HL-60 (cell line): ENCODE data around the gene KMT5C.

ENCODE experiments used
- GABPA ChIP-seq: IDR thresholded peaks from 2 replicates; pipeline ENCODE4 v1.6.1; 2012; ENCODE audit warnings: low read depth
- POLR2AphosphoS5 ChIP-seq: IDR thresholded peaks from 2 replicates; pipeline ENCODE4 v1.6.1; 2012; ENCODE audit warnings: low read depth
- SPI1 ChIP-seq: IDR thresholded peaks from 2 replicates; pipeline ENCODE4 v1.6.1; 2012; ENCODE audit warnings: low read depth, mild to moderate bottlenecking, borderline replicate concordance
- TF ChIP-seq, protein P1 (sequence below): IDR thresholded peaks from 2 replicates; pipeline ENCODE4 v1.6.1; 2012; ENCODE audit warnings: low read depth; ENCODE audit not compliant: insufficient replicate concordance
- TF ChIP-seq, protein P2 (sequence below): IDR thresholded peaks from one replicate; pipeline ENCODE4 v1.5.1; 2011; ENCODE audit warnings: low read length, control low read depth, inconsistent platforms; ENCODE audit not compliant: insufficient read depth

DNA sequence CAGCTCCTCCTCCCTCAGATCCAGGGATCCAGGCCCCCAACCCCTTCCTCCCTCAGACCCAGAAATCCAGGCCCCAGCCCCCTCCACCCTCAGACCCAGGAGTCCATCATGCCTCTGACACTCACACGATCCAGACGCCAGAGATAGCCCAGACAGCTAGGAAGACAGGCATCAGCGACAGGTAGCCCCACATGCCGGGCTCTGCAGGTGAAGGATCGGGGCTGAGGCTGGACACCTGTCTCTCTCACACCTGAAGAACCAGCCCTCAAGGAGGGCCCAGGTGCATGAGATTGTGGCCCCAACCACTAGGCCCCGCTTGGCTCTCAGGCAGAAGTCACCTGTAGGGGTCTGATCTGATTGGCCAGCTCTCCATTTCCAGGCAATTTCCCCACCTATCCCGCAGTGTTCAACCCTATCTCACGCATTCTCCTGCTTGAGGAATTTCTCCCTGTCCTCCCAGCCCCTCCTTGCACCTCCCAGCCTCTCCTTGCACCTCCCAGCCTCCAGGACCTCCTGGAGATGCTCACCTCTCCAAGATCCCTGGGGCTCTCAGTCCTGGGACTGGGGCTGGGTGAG, 18.7 kb upstream of the KMT5C start:
- TF ChIP-seq, protein P1, sequence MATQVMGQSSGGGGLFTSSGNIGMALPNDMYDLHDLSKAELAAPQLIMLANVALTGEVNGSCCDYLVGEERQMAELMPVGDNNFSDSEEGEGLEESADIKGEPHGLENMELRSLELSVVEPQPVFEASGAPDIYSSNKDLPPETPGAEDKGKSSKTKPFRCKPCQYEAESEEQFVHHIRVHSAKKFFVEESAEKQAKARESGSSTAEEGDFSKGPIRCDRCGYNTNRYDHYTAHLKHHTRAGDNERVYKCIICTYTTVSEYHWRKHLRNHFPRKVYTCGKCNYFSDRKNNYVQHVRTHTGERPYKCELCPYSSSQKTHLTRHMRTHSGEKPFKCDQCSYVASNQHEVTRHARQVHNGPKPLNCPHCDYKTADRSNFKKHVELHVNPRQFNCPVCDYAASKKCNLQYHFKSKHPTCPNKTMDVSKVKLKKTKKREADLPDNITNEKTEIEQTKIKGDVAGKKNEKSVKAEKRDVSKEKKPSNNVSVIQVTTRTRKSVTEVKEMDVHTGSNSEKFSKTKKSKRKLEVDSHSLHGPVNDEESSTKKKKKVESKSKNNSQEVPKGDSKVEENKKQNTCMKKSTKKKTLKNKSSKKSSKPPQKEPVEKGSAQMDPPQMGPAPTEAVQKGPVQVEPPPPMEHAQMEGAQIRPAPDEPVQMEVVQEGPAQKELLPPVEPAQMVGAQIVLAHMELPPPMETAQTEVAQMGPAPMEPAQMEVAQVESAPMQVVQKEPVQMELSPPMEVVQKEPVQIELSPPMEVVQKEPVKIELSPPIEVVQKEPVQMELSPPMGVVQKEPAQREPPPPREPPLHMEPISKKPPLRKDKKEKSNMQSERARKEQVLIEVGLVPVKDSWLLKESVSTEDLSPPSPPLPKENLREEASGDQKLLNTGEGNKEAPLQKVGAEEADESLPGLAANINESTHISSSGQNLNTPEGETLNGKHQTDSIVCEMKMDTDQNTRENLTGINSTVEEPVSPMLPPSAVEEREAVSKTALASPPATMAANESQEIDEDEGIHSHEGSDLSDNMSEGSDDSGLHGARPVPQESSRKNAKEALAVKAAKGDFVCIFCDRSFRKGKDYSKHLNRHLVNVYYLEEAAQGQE: no peak
- TF ChIP-seq, protein P2, sequence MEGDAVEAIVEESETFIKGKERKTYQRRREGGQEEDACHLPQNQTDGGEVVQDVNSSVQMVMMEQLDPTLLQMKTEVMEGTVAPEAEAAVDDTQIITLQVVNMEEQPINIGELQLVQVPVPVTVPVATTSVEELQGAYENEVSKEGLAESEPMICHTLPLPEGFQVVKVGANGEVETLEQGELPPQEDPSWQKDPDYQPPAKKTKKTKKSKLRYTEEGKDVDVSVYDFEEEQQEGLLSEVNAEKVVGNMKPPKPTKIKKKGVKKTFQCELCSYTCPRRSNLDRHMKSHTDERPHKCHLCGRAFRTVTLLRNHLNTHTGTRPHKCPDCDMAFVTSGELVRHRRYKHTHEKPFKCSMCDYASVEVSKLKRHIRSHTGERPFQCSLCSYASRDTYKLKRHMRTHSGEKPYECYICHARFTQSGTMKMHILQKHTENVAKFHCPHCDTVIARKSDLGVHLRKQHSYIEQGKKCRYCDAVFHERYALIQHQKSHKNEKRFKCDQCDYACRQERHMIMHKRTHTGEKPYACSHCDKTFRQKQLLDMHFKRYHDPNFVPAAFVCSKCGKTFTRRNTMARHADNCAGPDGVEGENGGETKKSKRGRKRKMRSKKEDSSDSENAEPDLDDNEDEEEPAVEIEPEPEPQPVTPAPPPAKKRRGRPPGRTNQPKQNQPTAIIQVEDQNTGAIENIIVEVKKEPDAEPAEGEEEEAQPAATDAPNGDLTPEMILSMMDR: no peak
- TF ChIP-seq POLR2AphosphoS5: no peak
- no peak for TF ChIP-seq SPI1
- TF ChIP-seq GABPA: no peak
